Nucleus accumbens (tissue), 56 donors: ENCODE results near the gene PTGDS.

Experiments used
- DNase-seq, 56 donors: peaks; one replicate each; lab custom pipeline; 2025; lab: John Stamatoyannopoulos, UW

Gene PTGDS

GRCh38 chr9:136945333-136946227 is 31.7 kb upstream of the PTGDS start:
- DNase-seq: no peak

- DNase-seq: peak in 3 of 56 donors; percentile 32 to 51 (median 51)
These were observed 30.9 kb upstream of the PTGDS start for GRCh38 chr9:136946228-136947027.

GRCh38 chr9:136947028-136947891 is 30.0 kb upstream of the PTGDS start:
- peak in 23 of 56 donors; percentile 12 to 65 (median 42) for DNase-seq

GRCh38 chr9:136947955-136948510 is 29.3 kb upstream of the PTGDS start:
- peak in 49 of 56 donors; percentile 24 to 84 (median 57) for DNase-seq

GRCh38 chr9:136949239-136949816 is 28.0 kb upstream of the PTGDS start:
- DNase-seq: peak in 2 of 56 donors; percentile 49 to 64

- peak; percentile 61 to 98 (median 93) for DNase-seq
These were observed 27.3 kb upstream of the PTGDS start for GRCh38 chr9:136949817-136950655.

GRCh38 chr9:136950656-136951276 is 26.5 kb upstream of the PTGDS start:
- peak in 6 of 56 donors; percentile 29 to 64 (median 44) for DNase-seq

- no peak for DNase-seq
These were observed 25.6 kb upstream of the PTGDS start, which contains the start of gene LCN12 for GRCh38 chr9:136951541-136952320. LCN12 (plus strand) TSS chr9:136952273; CDS start chr9:136952328, 55 bp downstream.

GRCh38 chr9:136952321-136952850 is 24.9 kb upstream of the PTGDS start:
- peak in 28 of 56 donors; percentile 17 to 75 (median 42) for DNase-seq

- no peak for DNase-seq
These were observed 24.2 kb upstream of the PTGDS start for GRCh38 chr9:136952876-136953770.

- no peak for DNase-seq
These were observed 23.5 kb upstream of the PTGDS start for GRCh38 chr9:136953771-136954269.

GRCh38 chr9:136954270-136955083 is 22.8 kb upstream of the PTGDS start:
- no peak for DNase-seq

- DNase-seq: no peak
These were observed 21.9 kb upstream of the PTGDS start for GRCh38 chr9:136955202-136955942.

GRCh38 chr9:136955943-136956335 is 21.4 kb upstream of the PTGDS start:
- DNase-seq: no peak
